H1 (cell line): ENCODE measurements around the gene SLC35F5. TPM values are rescaled to one million over a fixed set of nuclear protein-coding genes. Genes with fewer than 3 reads are reported as not detected.

ENCODE experiments used
- CTCF ChIA-PET: fragments of 300-600 bp; sonication (Branson Sonifier 250); formaldehyde crosslinking; loops from one replicate; lab custom pipeline; 2021; ENCODE audit not compliant: partially characterized antibody; lab: Charles Lee
- POLR2A ChIA-PET: fragments of 300-600 bp; sonication (Branson Sonifier 250); formaldehyde crosslinking; loops from one replicate; lab custom pipeline; 2021; ENCODE audit warnings: inconsistent platforms; ENCODE audit not compliant: partially characterized antibody; lab: Charles Lee
- DNase-seq, 2 experiments: peaks; one replicate each; pipeline versions ENCODE4 v3.0.0 to v3.0.0-alpha.2; 2010 to 2022; ENCODE audit warnings: low spot score in 2 of 2, low read depth in 1 of 2, mixed read lengths in 1 of 2
- FAIRE-seq: peaks from 2 replicates; lab custom pipeline; 2011; peaks lifted over from hg19 to GRCh38; lab: Jason Lieb, UNC
- H2AFZ ChIP-seq: 2 replicates; pipeline ENCODE4 v1.8.1; 2012; ENCODE audit warnings: low read length, inconsistent platforms
- H2AK5ac ChIP-seq: 2 replicates; pipeline ENCODE4 v1.6.1; 2013; ENCODE audit warnings: low read depth, low read length
- H2BK120ac ChIP-seq: replicated peaks from 2 replicates; pipeline ENCODE3; 2013; ENCODE audit warnings: low read depth, low read length, inconsistent platforms
- H2BK12ac ChIP-seq: 2 replicates; pipeline ENCODE4 v1.6.1; 2013; ENCODE audit warnings: low read depth, low read length
- H2BK15ac ChIP-seq: 2 replicates; pipeline ENCODE4 v1.6.1; 2013; ENCODE audit warnings: low read length
- H2BK20ac ChIP-seq: 2 replicates; pipeline ENCODE4 v1.6.1; 2013; ENCODE audit warnings: low read length
- H2BK5ac ChIP-seq: 2 replicates; pipeline ENCODE4 v1.6.1; 2013; ENCODE audit warnings: low read depth, low read length
- H3K14ac ChIP-seq: 2 replicates; pipeline ENCODE4 v1.6.1; 2013; ENCODE audit warnings: inconsistent platforms; ENCODE audit not compliant: insufficient read length
- H3K18ac ChIP-seq: 2 replicates; pipeline ENCODE4 v1.6.1; 2013; ENCODE audit warnings: low read length; ENCODE audit errors: extremely low read depth
- H3K23ac ChIP-seq: 2 replicates; pipeline ENCODE4 v1.6.1; 2013; ENCODE audit warnings: inconsistent platforms; ENCODE audit not compliant: insufficient read length
- H3K23me2 ChIP-seq: 2 replicates; pipeline ENCODE4 v1.6.1; 2013; ENCODE audit warnings: low read depth, low read length
- H3K27ac ChIP-seq: 2 replicates; pipeline ENCODE4 v1.6.1; 2011; ENCODE audit warnings: low read depth, low read length, inconsistent platforms
- H3K27me3 ChIP-seq, 4 experiments: replicated peaks in 1 of 4; 1 replicate in 1 of 4; 2 replicates in 3 of 4; pipeline versions ENCODE4 v1.6.1 to v1.8.1; 2011 to 2013; ENCODE audit warnings: low read length in 3 of 4, mild to moderate bottlenecking in 3 of 4, inconsistent platforms in 2 of 4, mixed read lengths in 2 of 4, moderate library complexity in 1 of 4; ENCODE audit not compliant: control insufficient read depth in 3 of 4, insufficient read depth in 3 of 4; ENCODE audit errors: extremely low read depth in 1 of 4
- H3K36me3 ChIP-seq, 4 experiments: 2 replicates each; pipeline versions ENCODE4 v1.6.1 to v1.8.1; 2011 to 2013; ENCODE audit warnings: mild to moderate bottlenecking in 4 of 4, low read length in 3 of 4, moderate library complexity in 2 of 4, control low read depth in 1 of 4, inconsistent platforms in 1 of 4; ENCODE audit not compliant: insufficient read depth in 4 of 4, control insufficient read depth in 2 of 4
- H3K4ac ChIP-seq: replicated peaks from 2 replicates; pipeline ENCODE3; 2013; ENCODE audit warnings: low read length, low read depth, mixed read lengths, inconsistent platforms; ENCODE audit not compliant: insufficient read length
- H3K4me1 ChIP-seq, 4 experiments: replicated peaks in 1 of 4; 1 replicate in 1 of 4; 2 replicates in 3 of 4; pipeline versions ENCODE4 v1.6.1 to v1.8.1; 2011 to 2013; ENCODE audit warnings: low read length in 3 of 4, inconsistent platforms in 2 of 4, mixed read lengths in 1 of 4; ENCODE audit not compliant: insufficient read depth in 4 of 4, control insufficient read depth in 3 of 4
- H3K4me2 ChIP-seq, 2 experiments: 2 replicates each; pipeline versions ENCODE4 v1.6.1 to v1.8.1; 2011 to 2013; ENCODE audit warnings: low read depth in 2 of 2, low read length in 2 of 2, control low read depth in 1 of 2, inconsistent platforms in 1 of 2, mild to moderate bottlenecking in 1 of 2; ENCODE audit not compliant: insufficient read depth in 1 of 2
- H3K4me3 ChIP-seq, 4 experiments: fragments of 200-600, 300-600 bp in 1 of 4; sonication (generic), shearing (Covaris generic), sonication (Bioruptor Twin) in 1 of 4; 2 replicates each; pipeline versions ENCODE4 v1.5.1 to v1.8.1; 2011 to 2016; ENCODE audit warnings: low read length in 4 of 4, low read depth in 3 of 4, control low read depth in 2 of 4, inconsistent platforms in 2 of 4, mild to moderate bottlenecking in 2 of 4, mixed read lengths in 1 of 4, moderate library complexity in 1 of 4; ENCODE audit not compliant: insufficient read depth in 2 of 4; ENCODE audit errors: extremely low read depth in 1 of 4
- H3K56ac ChIP-seq: replicated peaks from 2 replicates; pipeline ENCODE3; 2013; ENCODE audit warnings: low read depth, mild to moderate bottlenecking, mixed read lengths, low read length, inconsistent platforms; ENCODE audit not compliant: insufficient read length
- H3K79me1 ChIP-seq: 2 replicates; pipeline ENCODE4 v1.6.1; 2013; ENCODE audit warnings: low read depth, low read length, control low read depth
- H3K79me2 ChIP-seq, 2 experiments: 2 replicates each; pipeline versions ENCODE4 v1.6.1 to v1.8.1; 2012 to 2013; ENCODE audit warnings: low read length in 2 of 2, mild to moderate bottlenecking in 2 of 2, inconsistent platforms in 1 of 2; ENCODE audit not compliant: insufficient read depth in 2 of 2, control insufficient read depth in 1 of 2
- H3K9ac ChIP-seq, 4 experiments: replicated peaks in 1 of 4; 1 replicate in 1 of 4; 2 replicates in 3 of 4; pipeline versions ENCODE4 v1.6.1 to v1.8.1; 2011 to 2013; ENCODE audit warnings: low read depth in 3 of 4, low read length in 3 of 4, control low read depth in 2 of 4, mild to moderate bottlenecking in 2 of 4, moderate library complexity in 2 of 4, inconsistent platforms in 1 of 4; ENCODE audit errors: extremely low read depth in 1 of 4
- H3K9me3 ChIP-seq, 2 experiments: 2 replicates each; pipeline versions ENCODE4 v1.6.1 to v1.8.1; 2012 to 2013; ENCODE audit warnings: mild to moderate bottlenecking in 2 of 2, moderate library complexity in 2 of 2, control low read depth in 1 of 2, inconsistent platforms in 1 of 2, low read depth in 1 of 2, low read length in 1 of 2, mixed read lengths in 1 of 2; ENCODE audit not compliant: insufficient read depth in 2 of 2
- H4K20me1 ChIP-seq, 2 experiments: replicated peaks in 1 of 2; 2 replicates each; pipeline versions ENCODE3 to v1.8.1; 2011 to 2013; ENCODE audit warnings: inconsistent platforms in 2 of 2, low read length in 2 of 2, mild to moderate bottlenecking in 1 of 2; ENCODE audit not compliant: insufficient read depth in 2 of 2, control insufficient read depth in 1 of 2
- H4K5ac ChIP-seq: 2 replicates; pipeline ENCODE4 v1.6.1; 2013; ENCODE audit warnings: low read length, low read depth, mixed read lengths, inconsistent platforms; ENCODE audit not compliant: insufficient read length
- H4K8ac ChIP-seq: 2 replicates; pipeline ENCODE4 v1.8.0; 2013; ENCODE audit warnings: mild to moderate bottlenecking, moderate library complexity, low read length, inconsistent platforms; ENCODE audit not compliant: insufficient read depth; ENCODE audit errors: extremely low read depth
- H4K91ac ChIP-seq: replicated peaks from 2 replicates; pipeline ENCODE3; 2013; ENCODE audit warnings: low read length, mixed read lengths, inconsistent platforms; ENCODE audit not compliant: insufficient read length
- ASH2L ChIP-seq: fragments of 200-600, 300-600 bp; sonication (generic); IDR thresholded peaks from one replicate; pipeline ENCODE4 v1.7.1; 2017; ENCODE audit warnings: low read length
- CBX5 ChIP-seq: fragments of 300-800, 300-1000 bp; sonication (generic); IDR thresholded peaks from 2 replicates; pipeline ENCODE4 v1.7.1; 2016; ENCODE audit warnings: antibody characterized with exemption, low read length, low read depth
- NANOG ChIP-seq: IDR thresholded peaks from 2 replicates; pipeline ENCODE4 v1.6.1; 2011; ENCODE audit warnings: low read length, low read depth, mild to moderate bottlenecking, inconsistent platforms; ENCODE audit not compliant: insufficient read depth, poor library complexity, severe bottlenecking
- NRF1 ChIP-seq: IDR thresholded peaks from 2 replicates; pipeline ENCODE4 v1.6.1; 2011; ENCODE audit warnings: mild to moderate bottlenecking, low read depth, low read length, improper control_type of control experiment
- SP2 ChIP-seq: IDR thresholded peaks from 2 replicates; pipeline ENCODE4 v1.6.1; 2012; ENCODE audit warnings: mild to moderate bottlenecking, low read length, inconsistent platforms
- WGBS, 2 experiments: shearing (Covaris generic) in 1 of 2; methylation state at CpG; one replicate each; pipeline versions ENCODE4 v1.1.6 to v1.1.7; 2013 to 2015; ENCODE audit warnings: low lambda C conversion rate in 2 of 2, mixed read lengths in 2 of 2, inconsistent platforms in 1 of 2, low coverage in 1 of 2, missing lambda C conversion rate in 1 of 2; ENCODE audit not compliant: insufficient replicate concordance in 2 of 2, insufficient coverage in 1 of 2, insufficient read length in 1 of 2; ENCODE audit errors: extremely low coverage in 1 of 2, missing lambda C conversion rate in 1 of 2; 5-methylcytosine and 5-hydroxymethylcytosine counted together
- polyA plus RNA-seq, 7 experiments: library from polyadenylated mRNA; depleted of rRNA in 3 of 7; stranded (reverse) in 5 of 7; unstranded in 2 of 7; fragments of >200 nt in 5 of 7; fragments of 200-250 nt in 2 of 7; gene quantifications; 1 replicate in 5 of 7; 2 replicates in 1 of 7; 4 replicates in 1 of 7; pipeline versions ENCODE4 v1.2.1 to v1.2.3, GENCODE V29; 2011 to 2013; ENCODE audit warnings: missing spikeins in 2 of 7, mixed read lengths in 2 of 7
- total RNA-seq: library from RNA; stranded (reverse); fragmentation: NEBNext Ultra II Directional; extraction: Animal tissue kit (Norgen Biotek cat#: 25700); gene quantifications from 2 replicates; pipeline ENCODE4 v1.2.1, GENCODE V29; 2021

Gene SLC35F5
- total and polyA plus RNA-seq, 2 of the 8 experiments (the other 6 are each of a cell fraction or from before 2014, with no cell fraction given) = 11.8 to 22.2 TPM

- Histone ChIP-seq H3K9ac (no peak overlapping the region), H4K91ac (no peak overlapping the region), H4K5ac (no peak overlapping the region), H3K14ac (no peak overlapping the region), H3K23me2 (no peaks in the 10 kb centered on the region; the same call in 1 of the 2 replicates), H2AFZ (no peak overlapping the region), H4K20me1 (no peaks in the 10 kb centered on the region), H2BK120ac (no peak overlapping the region), H2BK5ac (no peak overlapping the region), H4K8ac (no peak overlapping the region), H3K36me3 (no peaks in the 10 kb centered on the region), H2BK12ac (no peak overlapping the region), H3K23ac (no peak overlapping the region), H3K27ac (no peak overlapping the region), H3K4me1 (peaks cover 0 to 2% (median 0%) of the 10 kb centered on the region in 4 experiments; a peak in 1 of 7 replicates), H3K4me3 (no peak overlapping the region), H3K18ac (no peak overlapping the region), H3K4ac (no peak overlapping the region), H2BK20ac (no peak overlapping the region), H3K27me3 (no peaks in the 10 kb centered on the region), H3K9me3 (no peaks in the 10 kb centered on the region), H3K4me2 (no peak overlapping the region), H3K56ac (no peak overlapping the region), H2AK5ac (no peak overlapping the region), H2BK15ac (no peak overlapping the region), H3K79me1 (no peaks in the 10 kb centered on the region), H3K79me2 (no peaks in the 10 kb centered on the region)
- 89% methylated on average over 4 of the region's 4 CpGs; no CpG with 5 or more reads in 1 of the 2 experiments for WGBS, 2 experiments
- no peak for TF ChIP-seq ASH2L
- TF ChIP-seq NANOG = no peak
- no peak for TF ChIP-seq NRF1
- TF ChIP-seq CBX5 = no peak
- TF ChIP-seq SP2 = no peak
- POLR2A ChIA-PET = no interaction called here
- DNase-seq (no peak), FAIRE-seq (no peak)
- CTCF ChIA-PET = no interaction called here
These were observed 42.9 kb upstream of the SLC35F5 start for GRCh38 chr2:113799375-113799774.
